Loucy (cell line): ENCODE results near the gene GNA14.

Experiments
- H2AFZ ChIP-seq: fragments of 200-600 bp; sonication (generic); 2 replicates; pipeline ENCODE4 v1.6.0; 2016; ENCODE audit warnings: antibody characterized with exemption, mild to moderate bottlenecking, low read length, moderate library complexity
- H3F3A ChIP-seq: fragments of 200-600 bp; 2 replicates; pipeline ENCODE4 v1.6.0; 2016; ENCODE audit warnings: antibody characterized with exemption, low read depth, mild to moderate bottlenecking
- H3K27me3 ChIP-seq: fragments of 200-600 bp; sonication (generic); 2 replicates; pipeline ENCODE4 v1.6.1; 2014; ENCODE audit warnings: low read length, mild to moderate bottlenecking; ENCODE audit not compliant: insufficient read depth, poor library complexity, severe bottlenecking
- H3K36me3 ChIP-seq: fragments of 200-600 bp; sonication (generic); 2 replicates; pipeline ENCODE4 v1.6.1; 2016; ENCODE audit warnings: low read length; ENCODE audit not compliant: insufficient read depth
- H3K4me1 ChIP-seq: fragments of 200-600 bp; sonication (generic); 2 replicates; pipeline ENCODE4 v1.5.1; 2014; ENCODE audit warnings: low read length, mild to moderate bottlenecking; ENCODE audit not compliant: insufficient read depth, poor library complexity, severe bottlenecking
- H3K4me2 ChIP-seq: fragments of 200-600 bp; sonication (generic); 2 replicates; pipeline ENCODE4 v1.6.0; 2014; ENCODE audit warnings: antibody characterized with exemption, low read length, low read depth, mild to moderate bottlenecking; ENCODE audit not compliant: poor library complexity, severe bottlenecking
- H3K4me3 ChIP-seq: fragments of 200-600 bp; sonication (generic); 2 replicates; pipeline ENCODE4 v1.5.1; 2014; ENCODE audit warnings: low read length, mild to moderate bottlenecking, mixed read lengths; ENCODE audit not compliant: poor library complexity, severe bottlenecking
- H3K79me2 ChIP-seq: fragments of 200-600 bp; sonication (generic); 2 replicates; pipeline ENCODE4 v1.6.1; 2014; ENCODE audit warnings: low read length; ENCODE audit not compliant: insufficient read depth
- H3K9ac ChIP-seq: fragments of 200-600 bp; sonication (generic); 2 replicates; pipeline ENCODE4 v1.6.0; 2014; ENCODE audit warnings: mild to moderate bottlenecking, low read depth, low read length, moderate library complexity; ENCODE audit not compliant: poor library complexity, severe bottlenecking
- H3K9me2 ChIP-seq: fragments of 200-600 bp; sonication (generic); replicated peaks from 2 replicates; pipeline ENCODE4 v1.6.1; 2016; ENCODE audit warnings: low read depth, low read length, mixed read lengths
- H3K9me3 ChIP-seq: fragments of 200-600 bp; sonication (generic); 2 replicates; pipeline ENCODE4 v1.6.1; 2014; ENCODE audit warnings: mild to moderate bottlenecking, antibody characterized with exemption, low read length, low read depth; ENCODE audit not compliant: insufficient read depth
- H4K20me1 ChIP-seq: fragments of 200-600 bp; sonication (generic); 2 replicates; pipeline ENCODE4 v1.6.0; 2014; ENCODE audit warnings: antibody characterized with exemption, low read length, mild to moderate bottlenecking; ENCODE audit not compliant: insufficient read depth, poor library complexity, severe bottlenecking
- CTCF ChIP-seq: fragments of 200-600 bp; sonication (generic); conservative IDR thresholded peaks from 2 replicates; pipeline ENCODE4 v1.5.1; 2014; ENCODE audit warnings: mild to moderate bottlenecking, antibody characterized with exemption, low read length
- EZH2phosphoT487 ChIP-seq: fragments of 200-600 bp; IDR thresholded peaks from 2 replicates; pipeline ENCODE4 v1.6.1; 2018; ENCODE audit warnings: antibody characterized with exemption, mild to moderate bottlenecking, moderate library complexity, borderline replicate concordance

Gene GNA14

GRCh38 chr9:77510666-77511065, 137.5 kb downstream of the GNA14 start:
- Histone ChIP-seq H3K36me3 (no peaks in the 10 kb centered on the region), H3K4me3 (no peak overlapping the region), H3K9me2 (no peaks in the 10 kb centered on the region), H2AFZ (no peak overlapping the region), H4K20me1 (no peaks in the 10 kb centered on the region), H3K79me2 (no peaks in the 10 kb centered on the region), H3K9me3 (no peaks in the 10 kb centered on the region), H3K4me2 (no peak overlapping the region), H3K9ac (no peak overlapping the region), H3K4me1 (peaks cover 10% of the 10 kb centered on the region), H3F3A (no peaks in the 10 kb centered on the region), H3K27me3 (no peaks in the 10 kb centered on the region)
- TF ChIP-seq EZH2phosphoT487, result no peak
- no peak for TF ChIP-seq CTCF

- Histone ChIP-seq H3F3A (no peaks in the 10 kb centered on the region), H3K4me1 (no peaks in the 10 kb centered on the region), H3K4me3 (no peak overlapping the region), H3K4me2 (no peak overlapping the region), H3K9me2 (no peaks in the 10 kb centered on the region), H2AFZ (no peak overlapping the region), H3K9me3 (no peaks in the 10 kb centered on the region), H3K36me3 (no peaks in the 10 kb centered on the region), H3K27me3 (no peaks in the 10 kb centered on the region), H3K9ac (no peak overlapping the region), H3K79me2 (no peaks in the 10 kb centered on the region), H4K20me1 (no peaks in the 10 kb centered on the region)
- TF ChIP-seq EZH2phosphoT487 (no peak), CTCF (no peak)
Measured at GRCh38 chr9:77508396-77508795, 139.7 kb downstream of the GNA14 start.

GRCh38 chr9:77507212-77507961, 140.7 kb downstream of the GNA14 start:
- H3K9me2 ChIP-seq, result no peaks in the 10 kb centered on the region

More at GRCh38 chr9:77507212-77507961, 140.7 kb downstream of the GNA14 start:
- Histone ChIP-seq H3K79me2 (no peaks in the 10 kb centered on the region), H3F3A (no peaks in the 10 kb centered on the region), H3K9ac (no peak overlapping the region), H3K9me3 (no peaks in the 10 kb centered on the region), H2AFZ (no peak overlapping the region), H3K4me1 (no peaks in the 10 kb centered on the region), H3K27me3 (no peaks in the 10 kb centered on the region), H4K20me1 (no peaks in the 10 kb centered on the region), H3K4me2 (no peak overlapping the region), H3K4me3 (no peak overlapping the region), H3K36me3 (no peaks in the 10 kb centered on the region)
- TF ChIP-seq CTCF (no peak), EZH2phosphoT487 (no peak)
